Type B pancreatic cell (in vitro differentiated cells): ENCODE data around the gene COMMD4. TPM values are rescaled to one million over a fixed set of nuclear protein-coding genes. Genes with fewer than 3 reads are reported as not detected.
A peak's percentile ranks its signal among the peaks of the same experiment; 100 is the strongest.

ENCODE experiments used
- DNase-seq: peaks from one replicate; pipeline ENCODE4 v3.0.0; 2021; ENCODE audit warnings: mixed read lengths; ENCODE audit not compliant: unreplicated experiment; ENCODE audit errors: extremely low spot score
- H3K27ac Mint-ChIP-seq: 2 replicates; pipeline ENCODE4 v1.8.0; 2021; ENCODE audit warnings: mild to moderate bottlenecking, mixed read lengths
- H3K27me3 Mint-ChIP-seq: 2 replicates; pipeline ENCODE4 v1.8.0; 2021; ENCODE audit warnings: mixed read lengths
- H3K36me3 Mint-ChIP-seq: 2 replicates; pipeline ENCODE4 v1.8.0; 2021; ENCODE audit warnings: mixed read lengths
- H3K4me1 Mint-ChIP-seq: one replicate; pipeline ENCODE4 v1.8.0; 2021; ENCODE audit warnings: mixed read lengths; ENCODE audit not compliant: unreplicated experiment
- H3K4me3 Mint-ChIP-seq: 2 replicates; pipeline ENCODE4 v1.8.0; 2021; ENCODE audit warnings: mild to moderate bottlenecking, mixed read lengths
- H3K9me3 Mint-ChIP-seq: 2 replicates; pipeline ENCODE4 v1.8.0; 2021; ENCODE audit warnings: mixed read lengths
- total RNA-seq: library from RNA; stranded (reverse); gene quantifications from 2 replicates; pipeline ENCODE4 v1.2.1, GENCODE V29; 2021; ENCODE audit warnings: low replicate concordance
- TF ChIP-seq, protein P1 (sequence below): fragments of 200-600 bp; sonication (generic); conservative IDR thresholded peaks from 2 replicates; pipeline ENCODE4 v1.5.0; 2021; ENCODE audit warnings: antibody characterized with exemption, mild to moderate bottlenecking

Gene COMMD4
- total RNA-seq, 1 donor from 2014 or later: 97.7 TPM

DNA sequence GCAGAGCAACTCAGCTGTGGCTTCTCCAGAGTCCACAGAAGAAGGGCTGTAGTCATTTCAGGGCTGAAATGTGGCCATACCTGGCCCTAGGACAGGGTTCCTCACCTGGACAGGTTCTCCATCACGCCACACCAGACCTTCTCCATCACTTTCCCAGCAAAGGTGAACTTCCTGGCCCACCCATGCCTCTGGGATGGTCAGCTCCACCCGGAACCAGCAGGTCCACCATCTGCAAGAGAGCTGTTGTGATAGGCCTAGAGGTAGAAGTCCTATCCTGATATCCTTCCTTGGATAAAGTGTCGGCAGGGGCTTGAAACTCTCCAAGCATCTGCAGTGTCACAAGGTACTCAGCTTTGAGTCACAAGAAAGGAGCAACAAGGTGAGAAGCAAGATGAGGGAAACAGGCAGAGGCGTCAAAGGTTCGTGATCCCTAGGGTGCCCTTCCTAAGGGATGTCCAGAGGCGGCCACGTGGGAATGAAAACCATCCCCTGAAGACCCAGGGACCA is 31.6 kb downstream of the COMMD4 start:
- Mint-ChIP-seq H3K36me3 (peaks cover 7% of the 10 kb centered on the region), H3K27me3 (no peaks in the 10 kb centered on the region), H3K4me3 (peak overlapping the region; percentile 93), H3K27ac (peak overlapping the region; percentile 68), H3K4me1 (peaks cover 11% of the 10 kb centered on the region), H3K9me3 (no peaks in the 10 kb centered on the region)
- peak; percentile 47 for DNase-seq
- TF ChIP-seq, protein P1, sequence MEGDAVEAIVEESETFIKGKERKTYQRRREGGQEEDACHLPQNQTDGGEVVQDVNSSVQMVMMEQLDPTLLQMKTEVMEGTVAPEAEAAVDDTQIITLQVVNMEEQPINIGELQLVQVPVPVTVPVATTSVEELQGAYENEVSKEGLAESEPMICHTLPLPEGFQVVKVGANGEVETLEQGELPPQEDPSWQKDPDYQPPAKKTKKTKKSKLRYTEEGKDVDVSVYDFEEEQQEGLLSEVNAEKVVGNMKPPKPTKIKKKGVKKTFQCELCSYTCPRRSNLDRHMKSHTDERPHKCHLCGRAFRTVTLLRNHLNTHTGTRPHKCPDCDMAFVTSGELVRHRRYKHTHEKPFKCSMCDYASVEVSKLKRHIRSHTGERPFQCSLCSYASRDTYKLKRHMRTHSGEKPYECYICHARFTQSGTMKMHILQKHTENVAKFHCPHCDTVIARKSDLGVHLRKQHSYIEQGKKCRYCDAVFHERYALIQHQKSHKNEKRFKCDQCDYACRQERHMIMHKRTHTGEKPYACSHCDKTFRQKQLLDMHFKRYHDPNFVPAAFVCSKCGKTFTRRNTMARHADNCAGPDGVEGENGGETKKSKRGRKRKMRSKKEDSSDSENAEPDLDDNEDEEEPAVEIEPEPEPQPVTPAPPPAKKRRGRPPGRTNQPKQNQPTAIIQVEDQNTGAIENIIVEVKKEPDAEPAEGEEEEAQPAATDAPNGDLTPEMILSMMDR: no peak

DNA sequence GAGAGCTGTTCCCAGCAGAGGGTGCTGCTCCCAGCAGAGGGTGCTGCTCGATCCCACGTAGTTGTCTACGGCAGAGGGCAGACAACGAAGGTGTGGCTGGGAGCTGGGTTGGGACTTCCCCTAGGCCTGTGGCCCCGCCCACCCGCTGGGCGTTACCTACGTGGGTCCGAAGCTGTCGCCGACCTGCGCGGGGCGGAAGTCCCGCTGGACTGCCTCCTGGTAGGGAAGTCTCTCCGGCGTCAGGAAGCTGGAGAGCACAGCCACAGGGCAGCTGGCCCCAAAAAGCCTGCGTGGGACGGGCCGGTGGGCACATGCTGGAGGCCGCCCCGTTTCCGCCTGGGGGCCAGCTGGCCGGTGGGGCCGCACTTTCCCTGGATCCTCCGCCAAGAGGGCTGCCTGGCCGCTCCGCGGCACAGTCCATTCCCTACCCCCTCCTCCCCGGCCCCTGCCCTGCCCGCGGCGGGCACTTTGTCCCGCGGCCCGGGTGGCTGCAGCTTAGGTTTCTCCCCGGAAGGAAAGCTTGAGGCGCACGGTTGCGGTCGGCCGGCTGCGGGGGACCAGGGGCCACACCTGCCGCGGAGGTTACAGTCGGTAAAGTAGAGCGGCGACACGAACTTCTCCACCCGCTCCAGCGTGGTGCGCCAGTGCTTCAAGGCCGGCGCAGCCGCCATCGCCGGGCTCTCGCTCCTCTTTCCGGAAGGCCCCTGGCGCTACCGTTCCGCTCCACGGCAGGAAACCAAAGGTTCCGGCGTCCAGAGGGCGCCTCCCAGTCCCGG is 32.2 kb downstream of the COMMD4 start, which contains the start of gene MAN2C1:
Gene MAN2C1 (minus strand): TSS at position 695 of the 776 bp plus-strand sequence. CDS start 24 bp downstream, at position 671.
- H3K27ac Mint-ChIP-seq: peak within 1 kb of the TSS; percentile 94
- H3K27me3 Mint-ChIP-seq: no peaks in the 10 kb centered on the region
- H3K36me3 Mint-ChIP-seq: peaks cover 8% of the 10 kb centered on the region
- no peaks in the 10 kb centered on the region for H3K9me3 Mint-ChIP-seq
- H3K4me1 Mint-ChIP-seq: peaks cover 11% of the 10 kb centered on the region
- TF ChIP-seq, protein P1: peak; percentile 75
- peak within 1 kb of the TSS; percentile 93 for H3K4me3 Mint-ChIP-seq
- DNase-seq: peak; percentile 92

GRCh38 chr15:75368689-75369239 is 32.9 kb downstream of the COMMD4 start:
- Mint-ChIP-seq H3K27ac (peak overlapping the region; percentile 94), H3K27me3 (no peaks in the 10 kb centered on the region), H3K36me3 (peaks cover 13% of the 10 kb centered on the region), H3K9me3 (no peaks in the 10 kb centered on the region), H3K4me1 (peaks cover 11% of the 10 kb centered on the region), H3K4me3 (peak overlapping the region; percentile 93)
- TF ChIP-seq, protein P1: no peak
- DNase-seq: no peak

- Mint-ChIP-seq H3K4me3 (peak overlapping the region; percentile 93), H3K4me1 (peaks cover 11% of the 10 kb centered on the region), H3K36me3 (peaks cover 22% of the 10 kb centered on the region), H3K27me3 (no peaks in the 10 kb centered on the region), H3K27ac (peak overlapping the region; percentile 94), H3K9me3 (no peaks in the 10 kb centered on the region)
- peak; percentile 22 for DNase-seq
- TF ChIP-seq, protein P1: no peak
Measured at GRCh38 chr15:75369897-75370581, 34.2 kb downstream of the COMMD4 start.

DNA sequence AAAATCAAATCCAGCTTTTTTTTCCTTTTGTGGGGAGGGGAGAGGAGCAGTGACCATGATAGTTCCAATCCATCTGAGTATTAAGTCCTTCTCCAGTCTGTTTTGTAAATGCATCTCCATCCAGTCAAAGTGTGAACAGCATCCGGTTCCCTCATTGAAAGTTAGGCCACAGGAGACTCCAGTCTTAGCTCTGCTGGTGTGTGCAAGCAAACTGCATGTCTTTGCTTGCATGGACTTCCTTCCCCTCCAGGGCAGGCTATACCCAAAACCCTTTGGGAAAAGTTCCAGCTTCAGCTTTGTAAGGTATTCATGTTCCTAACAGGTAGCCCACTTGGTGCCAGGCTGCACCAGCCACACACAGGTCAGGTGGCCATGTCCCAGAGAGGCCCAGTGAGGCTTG is 35.6 kb downstream of the COMMD4 start:
- Mint-ChIP-seq H3K36me3 (peaks cover 31% of the 10 kb centered on the region), H3K4me3 (no peak overlapping the region), H3K27ac (no peak overlapping the region), H3K9me3 (no peaks in the 10 kb centered on the region), H3K4me1 (peaks cover 11% of the 10 kb centered on the region), H3K27me3 (no peaks in the 10 kb centered on the region)
- no peak for DNase-seq
- TF ChIP-seq, protein P1: no peak
